Loucy (cell line): ENCODE measurements around the gene RCAN2.

Experiments
- H2AFZ ChIP-seq: fragments of 200-600 bp; sonication (generic); 2 replicates; pipeline ENCODE4 v1.6.0; 2016; ENCODE audit warnings: antibody characterized with exemption, mild to moderate bottlenecking, low read length, moderate library complexity
- H3F3A ChIP-seq: fragments of 200-600 bp; 2 replicates; pipeline ENCODE4 v1.6.0; 2016; ENCODE audit warnings: antibody characterized with exemption, low read depth, mild to moderate bottlenecking
- H3K27me3 ChIP-seq: fragments of 200-600 bp; sonication (generic); 2 replicates; pipeline ENCODE4 v1.6.1; 2014; ENCODE audit warnings: low read length, mild to moderate bottlenecking; ENCODE audit not compliant: insufficient read depth, poor library complexity, severe bottlenecking
- H3K36me3 ChIP-seq: fragments of 200-600 bp; sonication (generic); 2 replicates; pipeline ENCODE4 v1.6.1; 2016; ENCODE audit warnings: low read length; ENCODE audit not compliant: insufficient read depth
- H3K4me1 ChIP-seq: fragments of 200-600 bp; sonication (generic); 2 replicates; pipeline ENCODE4 v1.5.1; 2014; ENCODE audit warnings: low read length, mild to moderate bottlenecking; ENCODE audit not compliant: insufficient read depth, poor library complexity, severe bottlenecking
- H3K4me2 ChIP-seq: fragments of 200-600 bp; sonication (generic); 2 replicates; pipeline ENCODE4 v1.6.0; 2014; ENCODE audit warnings: antibody characterized with exemption, low read length, low read depth, mild to moderate bottlenecking; ENCODE audit not compliant: poor library complexity, severe bottlenecking
- H3K4me3 ChIP-seq: fragments of 200-600 bp; sonication (generic); 2 replicates; pipeline ENCODE4 v1.5.1; 2014; ENCODE audit warnings: low read length, mild to moderate bottlenecking, mixed read lengths; ENCODE audit not compliant: poor library complexity, severe bottlenecking
- H3K79me2 ChIP-seq: fragments of 200-600 bp; sonication (generic); 2 replicates; pipeline ENCODE4 v1.6.1; 2014; ENCODE audit warnings: low read length; ENCODE audit not compliant: insufficient read depth
- H3K9ac ChIP-seq: fragments of 200-600 bp; sonication (generic); 2 replicates; pipeline ENCODE4 v1.6.0; 2014; ENCODE audit warnings: mild to moderate bottlenecking, low read depth, low read length, moderate library complexity; ENCODE audit not compliant: poor library complexity, severe bottlenecking
- H3K9me2 ChIP-seq: fragments of 200-600 bp; sonication (generic); replicated peaks from 2 replicates; pipeline ENCODE4 v1.6.1; 2016; ENCODE audit warnings: low read depth, low read length, mixed read lengths
- H3K9me3 ChIP-seq: fragments of 200-600 bp; sonication (generic); 2 replicates; pipeline ENCODE4 v1.6.1; 2014; ENCODE audit warnings: mild to moderate bottlenecking, antibody characterized with exemption, low read length, low read depth; ENCODE audit not compliant: insufficient read depth
- H4K20me1 ChIP-seq: fragments of 200-600 bp; sonication (generic); 2 replicates; pipeline ENCODE4 v1.6.0; 2014; ENCODE audit warnings: antibody characterized with exemption, low read length, mild to moderate bottlenecking; ENCODE audit not compliant: insufficient read depth, poor library complexity, severe bottlenecking
- CTCF ChIP-seq: fragments of 200-600 bp; sonication (generic); conservative IDR thresholded peaks from 2 replicates; pipeline ENCODE4 v1.5.1; 2014; ENCODE audit warnings: mild to moderate bottlenecking, antibody characterized with exemption, low read length
- EZH2phosphoT487 ChIP-seq: fragments of 200-600 bp; IDR thresholded peaks from 2 replicates; pipeline ENCODE4 v1.6.1; 2018; ENCODE audit warnings: antibody characterized with exemption, mild to moderate bottlenecking, moderate library complexity, borderline replicate concordance

Gene RCAN2

DNA sequence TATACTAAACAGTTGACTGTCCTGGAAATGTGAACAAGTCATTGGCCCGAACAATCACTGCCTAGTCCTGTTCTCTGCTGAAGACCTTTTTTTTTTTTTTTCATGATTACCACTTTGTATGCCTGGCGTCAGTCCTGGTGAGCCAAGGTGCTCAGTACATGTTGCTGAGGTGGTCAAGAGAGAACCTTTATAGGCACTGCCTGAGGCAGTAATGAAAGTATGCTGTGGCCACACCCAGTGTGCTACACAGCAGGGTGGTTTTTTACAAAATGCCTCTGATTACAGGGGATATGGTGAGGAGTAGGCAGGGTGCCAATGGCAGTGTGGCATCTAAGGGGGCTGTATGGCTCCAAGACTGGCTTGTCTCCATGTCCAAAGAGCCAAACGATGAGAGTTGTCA is 185.4 kb downstream of the RCAN2 start:
- Histone ChIP-seq H2AFZ (no peak overlapping the region), H4K20me1 (no peaks in the 10 kb centered on the region), H3K4me1 (no peaks in the 10 kb centered on the region), H3K4me3 (no peak overlapping the region), H3K9ac (no peak overlapping the region), H3K9me3 (no peaks in the 10 kb centered on the region), H3K36me3 (no peaks in the 10 kb centered on the region), H3K79me2 (no peaks in the 10 kb centered on the region), H3K27me3 (peaks cover 3% of the 10 kb centered on the region), H3F3A (no peaks in the 10 kb centered on the region), H3K9me2 (no peaks in the 10 kb centered on the region), H3K4me2 (no peak overlapping the region)
- TF ChIP-seq EZH2phosphoT487 (no peak), CTCF (no peak)

DNA sequence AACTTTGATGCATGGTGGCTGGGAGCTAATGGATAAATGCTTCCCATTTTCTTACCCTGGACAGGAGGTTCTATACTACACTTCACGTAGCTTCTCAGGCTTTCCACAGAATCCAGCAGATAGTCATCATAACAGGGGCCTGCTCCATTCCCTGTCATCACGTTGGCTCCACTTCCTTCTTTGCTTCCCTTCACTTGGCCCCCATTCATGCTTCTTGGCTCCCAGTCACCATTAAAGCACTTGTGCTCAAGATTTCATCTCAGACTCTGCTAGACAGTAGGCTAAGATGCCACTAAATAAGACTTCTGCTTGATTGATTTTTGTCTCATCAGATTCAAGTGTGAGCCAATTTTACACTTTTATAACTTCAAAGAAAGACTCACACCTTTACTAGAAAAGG is 186.0 kb downstream of the RCAN2 start:
- no peak overlapping the region for H3K4me2 ChIP-seq
- no peaks in the 10 kb centered on the region for H3K36me3 ChIP-seq
- no peaks in the 10 kb centered on the region for H3K9me3 ChIP-seq
- H3K4me1 ChIP-seq, result no peaks in the 10 kb centered on the region
- H3K27me3 ChIP-seq, result peaks cover 3% of the 10 kb centered on the region
- TF ChIP-seq EZH2phosphoT487, result no peak
- no peak for TF ChIP-seq CTCF
- H3K9ac ChIP-seq, result no peak overlapping the region
- no peak overlapping the region for H3K4me3 ChIP-seq
- H2AFZ ChIP-seq, result no peak overlapping the region
- H3K79me2 ChIP-seq, result no peaks in the 10 kb centered on the region
- no peaks in the 10 kb centered on the region for H3F3A ChIP-seq
- no peaks in the 10 kb centered on the region for H4K20me1 ChIP-seq
- no peaks in the 10 kb centered on the region for H3K9me2 ChIP-seq

GRCh38 chr6:46302816-46303215 is 188.4 kb downstream of the RCAN2 start:
- no peaks in the 10 kb centered on the region for H3K4me1 ChIP-seq
- peaks cover 3% of the 10 kb centered on the region for H3K27me3 ChIP-seq
- no peaks in the 10 kb centered on the region for H3K9me3 ChIP-seq
- no peaks in the 10 kb centered on the region for H3K79me2 ChIP-seq
- H2AFZ ChIP-seq, result no peak overlapping the region
- no peak overlapping the region for H3K9ac ChIP-seq
- no peak overlapping the region for H3K4me3 ChIP-seq
- H3F3A ChIP-seq, result no peaks in the 10 kb centered on the region
- H3K36me3 ChIP-seq, result no peaks in the 10 kb centered on the region
- H4K20me1 ChIP-seq, result no peaks in the 10 kb centered on the region
- TF ChIP-seq EZH2phosphoT487 (no peak), CTCF (no peak)
- no peak overlapping the region for H3K4me2 ChIP-seq
- no peaks in the 10 kb centered on the region for H3K9me2 ChIP-seq
